ENCODE results near the gene CELF4.

The CELF4 gene

DNA sequence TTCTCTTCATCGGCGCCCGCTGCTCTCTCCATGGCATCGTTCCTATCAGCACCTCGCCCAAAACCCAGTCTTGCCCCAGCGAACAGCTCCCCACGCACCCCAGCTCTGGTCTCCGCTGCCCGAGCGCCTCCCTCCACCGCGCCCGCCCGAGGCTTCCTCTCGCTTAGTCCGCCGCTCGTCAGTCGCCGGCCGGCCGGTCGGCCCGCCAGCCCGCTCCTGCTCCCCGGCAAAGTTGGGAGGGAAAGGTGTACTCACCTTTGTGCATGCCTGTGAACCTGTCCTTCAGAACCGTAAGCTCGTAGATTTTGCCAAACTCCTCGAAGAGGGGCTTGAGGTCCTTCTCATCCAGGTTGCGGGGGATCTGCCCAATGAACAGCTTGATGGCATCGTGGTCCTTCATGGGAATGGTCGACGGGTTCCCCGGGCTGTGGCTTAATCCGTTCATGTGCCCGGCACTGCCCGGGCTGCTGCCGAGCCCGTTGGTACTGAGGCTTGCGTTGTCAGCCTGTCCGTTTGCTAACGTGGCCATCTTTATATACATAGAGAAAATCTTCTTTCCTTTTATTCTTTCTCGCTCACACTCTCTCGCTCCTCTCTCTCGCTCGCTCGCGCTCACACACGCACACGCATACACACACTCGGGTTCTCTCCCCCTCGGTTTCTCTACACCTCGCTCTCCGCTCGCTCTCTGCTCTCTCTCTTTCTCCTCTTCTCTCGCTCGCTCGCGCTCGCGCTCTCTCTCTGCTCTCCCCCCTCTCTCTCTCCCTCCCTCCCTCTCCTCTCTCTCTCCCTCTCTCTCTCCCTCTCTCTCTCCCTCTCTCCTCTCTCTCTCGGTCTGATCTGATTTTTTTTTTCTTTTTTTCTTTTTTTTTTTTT, at the start of gene CELF4:
Gene CELF4 (minus strand): TSS at position 698 of the 876 bp plus-strand sequence.
- DNase-seq, result no peak

DNA sequence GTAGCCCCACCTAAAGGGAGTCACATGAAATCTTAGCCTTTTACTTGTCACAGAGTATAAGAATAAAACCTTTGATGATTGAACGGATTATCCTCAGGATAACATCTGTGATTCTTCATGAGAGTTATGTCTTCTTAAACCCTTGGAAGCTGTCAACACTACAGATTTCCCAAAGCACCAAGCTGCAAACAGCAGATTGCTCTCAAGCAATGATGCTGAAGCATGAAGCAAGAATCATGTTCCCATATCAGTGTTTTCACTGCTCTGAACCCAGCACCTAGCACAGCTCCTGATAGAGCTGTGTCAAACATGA, 47.6 kb upstream of the CELF4 start:
- no peak for DNase-seq

- no peak for DNase-seq
Observed at GRCh38 chr18:37612524-37613252, 47.1 kb upstream of the CELF4 start.

DNA sequence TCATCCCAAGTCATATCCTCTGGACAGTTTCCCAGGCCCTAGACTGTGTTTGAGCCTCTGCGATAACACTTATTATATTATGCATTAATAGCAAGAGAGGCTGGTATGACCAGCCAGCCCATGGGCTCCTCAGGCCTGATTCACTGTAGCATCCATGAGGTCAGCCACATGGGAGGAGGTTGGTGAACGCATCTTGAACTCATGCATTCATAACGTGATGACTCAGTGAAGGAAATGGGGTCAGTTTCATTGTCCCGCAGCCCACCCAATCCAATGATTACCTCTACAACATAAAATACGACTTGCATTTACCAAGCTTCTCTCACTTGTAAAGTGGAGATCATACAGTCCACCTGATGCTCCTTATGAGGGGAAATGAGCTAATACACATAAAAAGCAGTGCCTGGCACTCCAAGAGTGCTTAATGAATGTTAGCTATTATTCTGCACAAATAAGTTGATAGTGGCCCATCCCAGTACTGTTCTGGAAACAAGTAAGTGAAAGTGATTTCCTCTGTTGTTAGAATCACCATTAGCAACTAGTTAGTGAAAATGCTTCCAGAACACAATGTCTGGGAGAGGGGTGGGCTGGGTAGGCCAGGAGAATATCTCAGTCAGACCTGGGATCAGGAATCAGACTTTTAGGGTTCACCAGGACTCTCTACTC, 46.1 kb upstream of the CELF4 start:
- DNase-seq, result no peak

DNA sequence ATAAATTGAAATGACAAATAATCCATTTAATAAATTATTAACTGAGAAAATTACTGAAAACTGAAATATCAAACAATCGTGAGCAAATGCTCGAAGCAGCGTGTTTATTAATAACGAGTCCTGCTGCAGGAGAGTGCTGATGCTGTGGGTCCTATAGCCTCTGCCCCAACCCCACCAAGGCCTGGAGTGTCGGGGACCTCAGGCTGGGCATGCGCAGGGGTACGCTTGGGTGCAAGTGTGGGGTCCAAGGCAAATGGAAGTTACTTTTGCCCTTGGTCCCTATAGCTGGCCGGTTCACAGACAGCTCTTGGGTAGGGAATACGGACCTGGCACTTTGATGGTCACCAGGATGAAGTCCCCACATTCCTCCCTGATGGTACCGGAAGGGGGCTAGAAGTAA, 43.3 kb upstream of the CELF4 start:
- DNase-seq, result no peak

GRCh38 chr18:37607281-37607680, 41.7 kb upstream of the CELF4 start:
- no peak for DNase-seq

DNA sequence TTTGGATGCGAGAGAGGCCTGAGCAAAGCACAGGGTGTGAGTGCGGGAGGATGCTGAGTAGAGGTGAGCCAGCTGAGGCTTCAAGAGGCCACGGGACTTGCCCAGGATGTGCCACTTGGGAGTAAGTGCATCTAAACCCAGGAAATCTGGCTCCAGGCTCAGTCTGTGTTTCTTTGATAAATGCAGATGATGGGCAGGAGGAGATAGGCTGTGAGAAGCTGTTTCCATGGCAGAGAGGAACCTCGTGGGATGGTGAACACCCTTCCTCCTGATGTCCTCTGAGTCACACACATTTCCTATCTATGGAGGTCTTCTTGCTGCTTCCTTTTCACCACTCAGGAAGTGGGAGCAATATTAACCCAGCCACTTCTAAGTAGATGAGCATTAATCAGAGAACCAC, 38.4 kb upstream of the CELF4 start:
- no peak for DNase-seq

GRCh38 chr18:37598966-37599896, 33.6 kb upstream of the CELF4 start:
- no peak for DNase-seq

DNA sequence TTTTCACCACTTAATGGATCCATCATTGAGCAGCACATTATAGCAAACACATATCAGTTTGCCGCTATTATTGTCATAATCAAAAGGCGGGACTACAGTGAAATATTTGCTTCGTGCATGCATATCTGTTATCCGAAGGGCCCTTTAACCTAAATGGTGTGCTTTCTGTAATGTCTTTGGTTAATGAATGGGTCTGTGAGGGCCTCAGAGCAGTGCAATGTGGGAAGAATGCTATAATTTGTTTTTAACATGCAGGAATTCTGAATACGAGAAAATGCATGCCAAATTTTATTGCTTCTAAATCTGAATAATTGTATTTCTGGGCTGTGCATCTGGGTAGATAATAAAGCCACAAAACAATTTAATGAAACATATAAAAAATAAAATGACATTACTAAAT, 32.8 kb upstream of the CELF4 start:
- DNase-seq, result no peak

GRCh38 chr18:37590346-37590745, 24.7 kb upstream of the CELF4 start:
- DNase-seq, result no peak

DNA sequence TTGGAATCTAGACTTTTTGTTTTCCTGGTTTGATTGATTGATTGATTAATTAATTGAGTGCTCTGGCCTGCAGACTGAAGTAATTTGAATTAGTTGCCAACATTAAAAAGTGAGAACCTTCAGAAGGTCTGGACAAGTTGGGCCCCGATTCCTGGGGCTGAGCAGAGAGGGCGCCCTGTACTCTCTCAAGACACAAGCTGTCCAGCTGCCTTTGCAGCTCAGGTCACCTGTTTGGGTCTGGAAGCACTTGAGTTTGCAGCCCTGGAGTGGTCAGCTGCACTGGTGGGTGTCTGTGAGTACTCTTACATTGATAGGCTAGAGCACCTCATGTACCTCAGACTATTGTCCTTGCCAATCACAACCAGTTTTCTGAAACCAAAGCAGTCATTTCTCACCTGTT, 22.7 kb upstream of the CELF4 start:
- no peak for DNase-seq

DNA sequence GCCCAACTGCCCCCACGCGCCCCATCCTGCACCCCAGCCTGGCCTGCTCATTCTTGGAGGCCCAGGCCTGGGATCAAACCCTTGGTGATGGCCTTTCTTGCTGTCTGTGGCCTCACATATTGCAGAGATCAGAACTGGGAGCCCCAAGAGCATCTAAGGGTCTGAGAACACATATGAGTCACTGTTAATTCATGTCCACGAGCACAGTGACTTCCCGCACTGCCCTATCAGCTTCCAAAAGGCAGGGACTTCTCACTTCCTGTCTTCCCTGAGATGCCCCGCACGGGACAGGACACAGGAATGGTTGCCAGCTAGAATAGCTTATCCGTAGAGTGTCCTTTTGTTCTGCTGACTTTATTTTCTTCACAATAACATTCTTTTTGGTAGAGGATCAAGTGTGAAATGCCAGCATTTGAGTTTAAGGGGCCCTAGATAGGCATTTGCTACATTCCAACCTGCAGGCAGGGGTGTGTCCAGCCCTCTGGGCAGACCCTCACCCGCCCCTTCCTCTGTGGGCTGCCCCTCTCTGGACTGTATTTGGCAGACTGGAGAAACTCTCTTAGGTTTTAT, 21.1 kb upstream of the CELF4 start:
- no peak for DNase-seq

- DNase-seq, result no peak
Observed at GRCh38 chr18:37584952-37585695, 19.5 kb upstream of the CELF4 start.

DNA sequence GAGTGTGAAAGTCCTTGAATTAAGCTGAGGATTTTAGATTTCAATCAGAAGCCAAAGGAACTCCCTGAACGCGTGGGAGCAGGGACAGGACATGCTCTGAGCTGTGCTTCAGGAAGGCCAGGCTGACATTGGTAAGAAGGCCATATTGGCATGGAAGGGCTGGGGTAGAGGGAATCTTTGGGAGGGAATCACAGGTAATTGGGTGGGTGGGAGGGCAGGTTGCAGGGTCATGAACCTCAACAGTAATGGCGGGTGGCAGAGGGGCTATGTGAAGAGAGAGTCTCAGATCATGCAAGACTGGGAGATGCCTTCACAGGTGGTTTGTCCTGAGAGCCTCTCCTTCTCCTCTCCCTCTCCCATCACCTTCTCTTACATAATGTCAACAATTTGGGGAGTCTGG, 18.6 kb upstream of the CELF4 start:
- DNase-seq, result no peak

GRCh38 chr18:37582261-37582660, 16.7 kb upstream of the CELF4 start:
- DNase-seq, result no peak

GRCh38 chr18:37578886-37579513, 13.4 kb upstream of the CELF4 start:
- DNase-seq, result no peak

GRCh38 chr18:37578182-37578678, 12.6 kb upstream of the CELF4 start:
- DNase-seq, result no peak

- DNase-seq, result no peak
Observed at GRCh38 chr18:37577051-37577611, 11.5 kb upstream of the CELF4 start.

DNA sequence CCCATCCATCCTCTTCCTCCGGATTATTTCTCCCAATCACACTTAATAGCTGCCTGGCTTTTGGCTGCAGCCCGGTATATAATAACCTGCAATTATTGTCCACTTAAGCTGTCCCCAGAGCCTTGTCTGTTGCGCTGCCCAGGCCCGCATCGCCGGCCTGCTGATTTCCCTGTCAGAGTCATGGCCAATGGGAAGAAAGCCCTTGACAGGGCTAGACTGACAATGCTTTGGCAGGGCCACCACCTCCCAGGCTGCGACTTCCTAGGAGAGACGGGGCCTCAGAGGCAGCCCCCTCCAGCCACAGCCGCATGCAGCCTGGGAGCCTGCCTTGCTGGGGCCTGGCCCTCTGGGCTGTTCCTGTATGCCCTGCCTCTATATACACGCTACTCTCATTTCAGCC, 10.0 kb upstream of the CELF4 start:
- no peak for DNase-seq

GRCh38 chr18:37574113-37574512, 8.5 kb upstream of the CELF4 start:
- DNase-seq, result no peak

- DNase-seq, result no peak
Observed at GRCh38 chr18:37572736-37573135, 7.1 kb upstream of the CELF4 start.

Measured in CD4-positive, alpha-beta T cell treated with Interleukin-10 for 1 hour (primary cell).